GM12878 (cell line): Measurements from ENCODE around the gene ERO1B. TPM values are rescaled to one million over a fixed set of nuclear protein-coding genes. Genes with fewer than 3 reads are reported as not detected.

Source experiments
- ATAC-seq: fragments of 200-7000 bp; cut with Tn5 transposase; 3 replicates; pipeline ENCODE4 v1.9.1; 2020; ENCODE audit warnings: mild to moderate bottlenecking, moderate library complexity
- BruUV-seq: library from RNA; stranded (reverse); fragments of 400-500 nt; replicated peaks from 2 replicates; lab custom pipeline; 2021; lab: Mats Ljungman, UMichigan
- CTCF ChIA-PET: fragments of 300-600 bp; sonication (Branson Sonifier 250); formaldehyde crosslinking; extraction: SDS; loops from one replicate; lab custom pipeline; 2021; ENCODE audit warnings: inconsistent platforms; lab: Yijun Ruan, JAX
- POLR2A ChIA-PET: fragments of 350-600 bp; formaldehyde crosslinking; extraction: SDS; loops from one replicate; lab custom pipeline; 2021; ENCODE audit warnings: inconsistent platforms; lab: Charles Lee
- RAD21 ChIA-PET: fragments of 300-600 bp; sonication (Branson Sonifier 250); formaldehyde crosslinking; loops from one replicate; lab custom pipeline; 2023; ENCODE audit warnings: antibody characterized with exemption; ENCODE audit not compliant: unreplicated experiment; lab: Charles Lee
- SMC1A ChIA-PET: fragments of 300-600 bp; sonication (Branson Sonifier 250); formaldehyde crosslinking; loops from one replicate; lab custom pipeline; 2023; ENCODE audit not compliant: unreplicated experiment, uncharacterized antibody; lab: Charles Lee
- DNase-seq: peaks from one replicate; pipeline ENCODE4 v3.0.0-alpha.2; 2011; ENCODE audit warnings: low read depth, low spot score
- FAIRE-seq: peaks from 3 replicates; lab custom pipeline; 2011; peaks lifted over from hg19 to GRCh38; lab: Jason Lieb, UNC
- H2AFZ ChIP-seq: 2 replicates; pipeline ENCODE4 v1.6.0; 2011; ENCODE audit warnings: low read depth, low read length, control low read depth; ENCODE audit not compliant: control insufficient read depth
- H3K27ac ChIP-seq: 2 replicates; pipeline ENCODE4 v1.5.1; 2011; ENCODE audit warnings: control low read depth; ENCODE audit not compliant: control insufficient read depth, insufficient read depth
- H3K27me3 ChIP-seq, 2 experiments: replicated peaks in 1 of 2; 2 replicates each; pipeline versions ENCODE4 v1.6.0 to v1.6.1; 2011; ENCODE audit warnings: low read length in 1 of 2; ENCODE audit not compliant: control insufficient read depth in 2 of 2, insufficient read depth in 2 of 2
- H3K36me3 ChIP-seq, 2 experiments: 2 replicates each; pipeline ENCODE4 v1.5.1; 2011; ENCODE audit warnings: low read length in 1 of 2; ENCODE audit not compliant: control insufficient read depth in 2 of 2, insufficient read depth in 2 of 2
- H3K4me1 ChIP-seq: 2 replicates; pipeline ENCODE4 v1.6.1; 2011; ENCODE audit warnings: mild to moderate bottlenecking, low read length, moderate library complexity, mixed read lengths; ENCODE audit not compliant: control insufficient read depth, insufficient read depth
- H3K4me2 ChIP-seq: 2 replicates; pipeline ENCODE4 v1.6.0; 2011; ENCODE audit warnings: control low read depth; ENCODE audit not compliant: control insufficient read depth, insufficient read depth
- H3K4me3 ChIP-seq: fragments of 200-600 bp; sonication (generic); 2 replicates; pipeline ENCODE4 v1.5.1; 2016
- H3K79me2 ChIP-seq: 2 replicates; pipeline ENCODE4 v1.6.0; 2011; ENCODE audit warnings: low read length; ENCODE audit not compliant: control insufficient read depth, insufficient read depth
- H3K9ac ChIP-seq: 2 replicates; pipeline ENCODE4 v1.8.0; 2011; ENCODE audit warnings: low read length, control low read depth, mixed read lengths; ENCODE audit not compliant: control insufficient read depth, insufficient read depth
- H3K9me3 ChIP-seq: replicated peaks from 3 replicates; pipeline ENCODE4 v1.5.1; 2011; ENCODE audit warnings: mild to moderate bottlenecking, low read length; ENCODE audit not compliant: control insufficient read depth, insufficient read depth
- H4K20me1 ChIP-seq: 2 replicates; pipeline ENCODE4 v1.6.0; 2011; ENCODE audit not compliant: control insufficient read depth, insufficient read depth
- CTCF ChIP-seq, 3 experiments: IDR thresholded peaks in 2 of 3; conservative IDR thresholded peaks in 1 of 3; 2 replicates each; pipeline ENCODE4 v1.5.1; 2011; ENCODE audit warnings: low read depth in 3 of 3, low read length in 3 of 3, mild to moderate bottlenecking in 3 of 3, control low read depth in 2 of 3, moderate library complexity in 2 of 3, inconsistent platforms in 1 of 3, mixed read lengths in 1 of 3; ENCODE audit not compliant: control insufficient read depth in 2 of 3, insufficient read depth in 1 of 3; ENCODE audit errors: extremely low read depth in 1 of 3
- ETV6 ChIP-seq, 2 experiments: fragments of 450-650 bp in 1 of 2; IDR thresholded peaks in 1 of 2; conservative IDR thresholded peaks in 1 of 2; 2 replicates each; pipeline ENCODE4 v1.6.1; 2014; ENCODE audit warnings: antibody characterized with exemption in 1 of 2, borderline replicate concordance in 1 of 2, low read depth in 1 of 2, mild to moderate bottlenecking in 1 of 2, moderate library complexity in 1 of 2
- MEF2B ChIP-seq: fragments of 450-650 bp; IDR thresholded peaks from 2 replicates; pipeline ENCODE4 v1.6.1; 2018; ENCODE audit warnings: mild to moderate bottlenecking, moderate library complexity; ENCODE audit not compliant: partially characterized antibody, poor library complexity, severe bottlenecking
- SMC3 ChIP-seq: IDR thresholded peaks from 2 replicates; pipeline ENCODE4 v1.6.1; 2011; ENCODE audit warnings: low read length, improper control_type of control experiment, borderline replicate concordance
- TCF3 ChIP-seq: IDR thresholded peaks from 2 replicates; pipeline ENCODE4 v1.6.1; 2012; ENCODE audit warnings: low read depth, mild to moderate bottlenecking, low read length, borderline replicate concordance; ENCODE audit not compliant: insufficient read depth
- ZNF274 ChIP-seq: IDR thresholded peaks from one replicate; pipeline ENCODE4 v1.8.0; 2011; ENCODE audit not compliant: insufficient read length, insufficient read depth
- WGBS: methylation state at CpG from one replicate; pipeline ENCODE4 v1.1.6; 2016; ENCODE audit warnings: low lambda C conversion rate; ENCODE audit not compliant: insufficient replicate concordance, insufficient coverage; ENCODE audit errors: missing lambda C conversion rate; 5-methylcytosine and 5-hydroxymethylcytosine counted together
- in situ Hi-C: fragments of 300-500 bp; cut with MboI; formaldehyde crosslinking; loops from 9 replicates; pipeline ENCODE4 v1.14.3; 2018; ENCODE audit warnings: mixed read lengths
- intact Hi-C: fragments of 100-400 bp; cut with micrococcal nuclease; formaldehyde crosslinking; loops from one replicate; pipeline ENCODE4 v1.14.2; 2022; ENCODE audit not compliant: unreplicated experiment
- polyA plus RNA-seq, 11 experiments: library from polyadenylated mRNA; depleted of rRNA in 4 of 11; unstranded in 6 of 11; stranded (reverse) in 5 of 11; fragments of >200 nt; fragmentation: Nextera tagmentation in 4 of 11; fragmentation: Illumina TruSeq in 1 of 11; extraction: Ambion mirVana in 4 of 11; extraction: Trizol in 1 of 11; gene quantifications; 1 replicate in 1 of 11; 2 replicates in 10 of 11; pipeline versions ENCODE4 v1.2.1 to v1.2.3, GENCODE V29; 2011 to 2016; ENCODE audit warnings: inconsistent platforms in 2 of 11, missing spikeins in 2 of 11, low read depth in 1 of 11
- total RNA-seq, 4 experiments: library from RNA; depleted of rRNA in 3 of 4; stranded (reverse); fragments of >200 nt in 3 of 4; fragmentation: Illumina TruSeq in 1 of 4; extraction: Trizol in 1 of 4; gene quantifications; 2 replicates each; pipeline versions ENCODE4 v1.2.1 to v1.2.3, GENCODE V29; 2013 to 2021
- TF ChIP-seq, protein P1 (sequence below): IDR thresholded peaks from 2 replicates; pipeline ENCODE4 v1.6.1; 2012; ENCODE audit warnings: low read depth, low read length, improper control_type of control experiment

ERO1B gene
- total and polyA plus RNA-seq, 10 of the 15 experiments (the other 5 are each of a cell fraction or from before 2014, with no cell fraction given), result 9.0 to 30.9 (median 23.0) TPM

DNA sequence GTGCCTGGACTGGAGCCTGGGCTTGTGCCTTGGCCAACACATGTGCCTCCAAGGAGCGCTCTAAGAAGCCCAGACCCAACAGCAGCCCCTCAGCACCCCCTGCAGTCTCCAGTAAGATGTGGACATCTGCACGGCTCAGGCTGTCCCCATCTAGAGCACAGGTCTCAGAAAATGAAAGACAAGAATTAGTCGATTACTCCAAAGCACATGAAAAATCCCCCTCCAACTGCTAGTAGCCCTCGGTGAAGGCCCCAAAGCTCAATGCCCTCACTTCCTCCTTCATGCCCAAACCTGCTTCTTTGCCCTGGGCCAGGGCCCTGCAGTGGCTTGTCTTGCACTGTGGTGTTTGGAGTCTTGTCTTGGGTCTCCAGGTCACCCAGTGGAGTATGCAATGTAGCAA, 21.9 kb upstream of the ERO1B start (continued):
- TF ChIP-seq ZNF274, result no peak
- TF ChIP-seq CTCF (IDR thresholded peaks at IDR 0.05 in 2 of 3, conservative IDR thresholded peaks at IDR 0.05 in 1 of 3; ENCODE audit: control insufficient read depth in 2 of 3, extremely low read depth in 1 of 3, insufficient read depth in 1 of 3, low read depth in 3 of 3, low read length in 3 of 3), result peak; percentile 26 to 53 (median 50); a peak in 4 of 6 replicates
- TF ChIP-seq ETV6 (conservative IDR thresholded peaks at IDR 0.05 in 1 of 2, IDR thresholded peaks at IDR 0.05 in 1 of 2; ENCODE audit: borderline replicate concordance in 1 of 2, low read depth in 1 of 2), result 0 out of 4 replicates have a peak, but pooled peaks of 1 of the 2 experiments have one; percentile 35
- TF ChIP-seq, protein P1, sequence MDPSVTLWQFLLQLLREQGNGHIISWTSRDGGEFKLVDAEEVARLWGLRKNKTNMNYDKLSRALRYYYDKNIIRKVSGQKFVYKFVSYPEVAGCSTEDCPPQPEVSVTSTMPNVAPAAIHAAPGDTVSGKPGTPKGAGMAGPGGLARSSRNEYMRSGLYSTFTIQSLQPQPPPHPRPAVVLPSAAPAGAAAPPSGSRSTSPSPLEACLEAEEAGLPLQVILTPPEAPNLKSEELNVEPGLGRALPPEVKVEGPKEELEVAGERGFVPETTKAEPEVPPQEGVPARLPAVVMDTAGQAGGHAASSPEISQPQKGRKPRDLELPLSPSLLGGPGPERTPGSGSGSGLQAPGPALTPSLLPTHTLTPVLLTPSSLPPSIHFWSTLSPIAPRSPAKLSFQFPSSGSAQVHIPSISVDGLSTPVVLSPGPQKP, result no peak
- peak; percentile 60; the same call in 1 of the 2 replicates for TF ChIP-seq SMC3
- TF ChIP-seq TCF3, result no peak

GRCh38 chr1:236302941-236303340, 21.2 kb upstream of the ERO1B start:
- Histone ChIP-seq H3K27ac (no peak overlapping the region), H3K4me2 (no peak overlapping the region), H4K20me1 (no peaks in the 10 kb centered on the region), H2AFZ (no peak overlapping the region), H3K36me3 (no peaks in the 10 kb centered on the region), H3K79me2 (no peaks in the 10 kb centered on the region), H3K9me3 (no peaks in the 10 kb centered on the region), H3K4me1 (peaks cover 10% of the 10 kb centered on the region), H3K27me3 (no peaks in the 10 kb centered on the region), H3K9ac (no peak overlapping the region), H3K4me3 (no peak overlapping the region)
- intact Hi-C loops (loop anchor here (5.0 kb wide), 1 partner anchor 196 kb away; no protein-coding TSS in a partner anchor), in situ Hi-C loops (no loop called here)
- peak; percentile 30 for ATAC-seq
- CTCF ChIA-PET, result interaction anchor here (0.9 to 1.9 kb wide), 4 partner anchors 18 to 195 kb away, joined by 3 to 4 read pairs (median 3); no protein-coding TSS in a partner anchor
- no TSS peak for BruUV-seq
- FAIRE-seq, result no peak
- DNase-seq, result no peak
- POLR2A ChIA-PET, result interaction anchor here (0.7 kb wide), 1 partner anchor 122 kb away, joined by 4 read pairs; no protein-coding TSS in a partner anchor
- 77% methylated on average over 2 of the region's 2 CpGs for WGBS
- SMC1A ChIA-PET, result interaction anchor here (0.6 to 1.9 kb wide), 7 partner anchors 9 to 192 kb away, joined by 3 to 6 read pairs (median 3); no protein-coding TSS in a partner anchor
- TF ChIP-seq MEF2B, result no peak
- RAD21 ChIA-PET, result interaction anchor here (1.0 to 1.4 kb wide), 2 partner anchors 189 to 197 kb away, joined by 3 read pairs; no protein-coding TSS in a partner anchor
